HG02798 (cell line): ENCODE data around the gene SLC12A5.
"Not testable (repeated sequence)": the region's sequence is repeated elsewhere in the genome, so short reads cannot be mapped to it uniquely, and the experiment has no call there.

Experiments
- ATAC-seq: cut with Tn5 transposase; IDR thresholded peaks from one replicate; pipeline ENCODE4 v1.9.1; 2021; ENCODE audit warnings: mild to moderate bottlenecking; ENCODE audit not compliant: unreplicated experiment, poor library complexity

Gene SLC12A5

GRCh38 chr20:46073024-46073423 is 44.0 kb downstream of the SLC12A5 start:
- no peak for ATAC-seq

GRCh38 chr20:46073443-46073842 is 44.4 kb downstream of the SLC12A5 start:
- no peak for ATAC-seq

- ATAC-seq, result no peak
Measured at GRCh38 chr20:46074006-46074405, 45.0 kb downstream of the SLC12A5 start.

- ATAC-seq, result no peak
Measured at GRCh38 chr20:46076806-46077205, 47.8 kb downstream of the SLC12A5 start.

GRCh38 chr20:46077642-46078305 is 48.8 kb downstream of the SLC12A5 start:
- no peak for ATAC-seq

- no peak for ATAC-seq
Measured at GRCh38 chr20:46078954-46079353, 49.9 kb downstream of the SLC12A5 start.

- no peak for ATAC-seq
Measured at GRCh38 chr20:46081074-46081473, 52.1 kb downstream of the SLC12A5 start.

GRCh38 chr20:46083101-46083500 is 54.1 kb downstream of the SLC12A5 start:
- ATAC-seq, result no peak

- ATAC-seq, result no peak
Measured at GRCh38 chr20:46083531-46084061, 54.6 kb downstream of the SLC12A5 start.

- no peak for ATAC-seq
Measured at GRCh38 chr20:46084805-46085178, 55.8 kb downstream of the SLC12A5 start.

GRCh38 chr20:46085179-46085851 is 56.3 kb downstream of the SLC12A5 start:
- ATAC-seq, result no peak

- no peak for ATAC-seq
Measured at GRCh38 chr20:46087161-46087560, 58.1 kb downstream of the SLC12A5 start.

- ATAC-seq, result no peak
Measured at GRCh38 chr20:46088409-46089166, 59.6 kb downstream of the SLC12A5 start.

- ATAC-seq, result peak; percentile 24
Measured at GRCh38 chr20:46089167-46089416, 60.1 kb downstream of the SLC12A5 start.

- ATAC-seq, result peak; percentile 91
Measured at GRCh38 chr20:46089417-46090388, 60.7 kb downstream of the SLC12A5 start, which contains the start of gene NCOA5. Gene NCOA5, minus strand, starts transcription at chr20:46089962. Its CDS starts 10,538 bp downstream, at chr20:46079424.

GRCh38 chr20:46091622-46092535 is 62.9 kb downstream of the SLC12A5 start:
- ATAC-seq, result not testable (repeated sequence)

- ATAC-seq, result no peak
Measured at GRCh38 chr20:46093531-46093930, 64.5 kb downstream of the SLC12A5 start.

- ATAC-seq, result no peak
Measured at GRCh38 chr20:46099491-46100287, 70.7 kb downstream of the SLC12A5 start.
